GM12874 (cell line): Measurements from ENCODE around the gene HDAC10.

ENCODE experiments used
- CTCF ChIP-seq: IDR thresholded peaks from 2 replicates; pipeline ENCODE4 v1.5.1; 2011; ENCODE audit warnings: low read depth, mild to moderate bottlenecking, control low read depth, low read length, moderate library complexity; ENCODE audit not compliant: insufficient read depth

HDAC10 gene

GRCh38 chr22:50276143-50276542, 25.1 kb upstream of the HDAC10 start:
- TF ChIP-seq CTCF, result peak; percentile 91

GRCh38 chr22:50275181-50276055, 24.4 kb upstream of the HDAC10 start:
- no peak for TF ChIP-seq CTCF

- no peak for TF ChIP-seq CTCF
Observed at GRCh38 chr22:50274771-50275170, 23.7 kb upstream of the HDAC10 start.

DNA sequence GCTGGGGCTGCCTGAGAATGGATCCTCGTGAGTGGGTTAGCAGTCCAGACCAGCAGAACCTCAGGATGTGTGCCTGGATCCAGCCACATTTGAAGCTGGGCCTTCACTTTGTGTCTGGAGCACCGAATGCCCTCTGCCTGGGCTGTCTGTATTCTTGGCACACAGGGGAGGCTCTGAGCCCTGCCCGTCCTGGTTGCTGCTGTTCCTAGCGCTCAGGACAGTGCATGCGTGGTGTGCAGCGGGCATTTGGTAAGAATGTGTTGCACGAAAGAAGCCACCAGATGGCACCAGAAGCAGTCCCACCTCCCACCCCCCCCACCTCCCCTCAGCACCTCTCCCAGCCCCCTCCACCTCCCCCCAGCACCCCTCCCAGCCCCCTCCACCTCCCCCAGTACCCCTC, 23.2 kb upstream of the HDAC10 start:
- TF ChIP-seq CTCF, result peak; percentile 43; the same call in 1 of the 2 replicates

- no peak for TF ChIP-seq CTCF
Observed at GRCh38 chr22:50272044-50272802, 21.2 kb upstream of the HDAC10 start.

DNA sequence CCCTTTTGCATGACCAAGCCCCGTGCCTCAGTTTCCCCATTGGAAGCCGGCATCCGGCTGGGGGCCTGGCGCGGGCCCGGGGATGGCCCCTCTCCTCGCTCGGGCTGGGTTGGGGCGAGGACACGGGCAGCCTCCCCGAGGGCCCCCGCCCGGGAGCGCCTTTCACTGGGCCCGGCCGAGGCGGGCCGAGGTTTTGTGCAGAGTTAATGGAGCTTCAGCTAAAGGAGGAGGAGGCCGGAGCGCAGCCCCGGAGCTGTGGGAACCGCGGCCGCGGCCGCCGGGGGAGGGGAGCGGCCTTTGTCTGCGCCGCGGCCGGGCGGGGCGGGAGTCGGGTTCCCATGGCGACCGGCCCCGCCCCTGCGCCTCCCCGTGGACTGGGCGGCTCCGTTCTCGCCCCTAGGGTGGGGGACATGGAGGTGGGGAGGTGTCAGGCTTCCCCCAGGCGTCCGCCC, 20.5 kb upstream of the HDAC10 start:
- 0 out of 2 replicates have a peak, but pooled peaks have one; percentile 6 for TF ChIP-seq CTCF

- no peak for TF ChIP-seq CTCF
Observed at GRCh38 chr22:50270666-50271394, 19.8 kb upstream of the HDAC10 start.
